Measurements from ENCODE around the gene TBCA.

TBCA gene, protein sequence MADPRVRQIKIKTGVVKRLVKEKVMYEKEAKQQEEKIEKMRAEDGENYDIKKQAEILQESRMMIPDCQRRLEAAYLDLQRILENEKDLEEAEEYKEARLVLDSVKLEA

GRCh38 chr5:77775790-77776553 lies at the start of gene TBCA:
TBCA (minus strand) TSS chr5:77776339; CDS start chr5:77776257, 82 bp downstream.
- peak; percentile 87 for DNase-seq

- DNase-seq, result no peak
These were observed 48.8 kb upstream of the TBCA start for GRCh38 chr5:77824981-77825380.

DNA sequence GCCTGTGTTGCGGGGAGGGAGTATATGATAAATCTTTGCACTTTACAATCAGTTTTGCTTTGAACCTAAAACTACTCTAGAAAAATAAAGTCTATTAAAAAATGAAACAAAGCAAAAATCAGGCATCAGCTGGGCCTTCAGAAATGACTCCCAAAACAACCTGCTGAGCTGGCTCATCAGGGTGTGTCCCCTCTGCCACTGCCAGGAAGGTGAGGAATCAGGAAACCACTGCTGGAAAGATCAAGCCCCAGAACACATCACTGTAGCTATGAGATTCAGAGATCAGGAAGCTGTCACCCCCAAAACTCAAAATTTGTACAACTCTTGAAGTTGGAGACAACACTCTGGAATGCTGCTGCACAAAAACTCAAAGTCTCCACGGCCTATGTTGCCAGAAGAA lies 40.5 kb upstream of the TBCA start:
- DNase-seq, result no peak

GRCh38 chr5:77812926-77813589 lies 36.9 kb upstream of the TBCA start:
- DNase-seq, result no peak

DNA sequence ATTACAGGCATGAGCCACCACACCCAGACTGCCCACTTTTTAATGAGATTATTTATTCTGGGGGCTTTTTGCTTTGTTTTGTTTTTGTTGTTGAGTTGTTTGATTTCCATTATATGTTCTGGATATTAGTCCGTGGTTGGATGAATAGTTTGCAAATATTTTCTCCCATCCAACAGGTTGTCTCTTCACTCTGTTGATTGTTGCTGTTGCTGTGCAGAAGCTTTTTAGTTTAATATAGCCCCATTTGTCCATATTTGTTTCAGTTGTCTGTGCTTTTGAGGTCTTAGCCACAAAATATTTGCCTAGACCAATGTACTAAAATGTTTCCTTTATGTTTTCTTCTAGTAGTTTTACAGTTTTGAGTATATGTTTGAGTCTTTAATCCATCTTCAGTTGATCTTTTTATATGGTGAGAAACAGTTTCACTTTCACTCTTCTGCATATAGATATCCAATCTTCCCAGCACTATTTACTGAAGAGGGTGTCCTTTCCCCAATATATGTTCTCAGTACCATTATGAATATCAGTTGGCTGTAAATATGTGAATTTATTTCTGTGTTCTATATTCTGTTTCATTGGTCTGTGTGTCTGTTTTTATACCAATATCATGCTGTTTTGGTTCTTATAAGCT lies 30.2 kb upstream of the TBCA start:
- no peak for DNase-seq

GRCh38 chr5:77798456-77798855 lies 22.3 kb upstream of the TBCA start:
- no peak for DNase-seq

DNA sequence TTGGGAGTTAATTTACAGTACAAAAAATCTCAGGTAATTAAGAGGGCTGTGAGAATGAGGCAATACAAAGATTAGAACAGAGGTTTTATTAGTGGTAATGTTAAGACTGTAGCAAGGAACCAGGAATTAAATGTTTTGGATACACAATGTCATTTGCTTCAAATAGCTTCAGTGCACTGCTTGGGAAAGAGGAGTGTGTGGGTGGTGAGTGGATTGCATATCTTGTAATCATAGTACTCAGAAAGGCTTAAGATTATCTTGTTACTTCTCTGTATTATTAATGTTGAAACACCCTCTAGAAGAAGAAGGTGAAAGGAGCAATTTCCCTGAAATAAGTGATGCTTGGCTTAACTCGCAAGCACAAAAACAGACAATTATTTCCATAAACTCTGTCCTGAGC lies 21.0 kb upstream of the TBCA start:
- DNase-seq, result no peak

GRCh38 chr5:77795846-77796245 lies 19.7 kb upstream of the TBCA start:
- no peak for DNase-seq

- no peak for DNase-seq
These were observed 19.1 kb upstream of the TBCA start for GRCh38 chr5:77795268-77795667.

- DNase-seq, result no peak
These were observed 15.8 kb upstream of the TBCA start for GRCh38 chr5:77791926-77792325.

DNA sequence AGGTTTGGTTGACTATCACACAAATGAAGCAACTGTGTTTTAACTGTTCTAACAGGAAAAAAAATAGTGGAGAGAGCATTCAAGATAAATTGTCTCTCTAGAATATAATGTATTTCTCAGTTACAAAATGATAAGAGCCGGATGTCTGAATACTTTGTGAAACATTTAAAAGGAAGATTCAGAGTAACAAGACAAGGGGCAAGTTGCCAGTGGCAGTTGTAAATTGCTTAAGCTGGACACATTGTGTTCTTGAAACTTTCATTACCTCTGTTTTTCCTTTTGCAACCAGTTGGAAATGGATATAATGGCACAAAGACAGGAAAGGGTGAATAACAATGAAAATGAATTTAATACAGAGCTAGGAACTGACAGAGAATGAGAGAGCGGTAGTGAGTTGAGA lies 15.2 kb upstream of the TBCA start:
- DNase-seq, result no peak

GRCh38 chr5:77785229-77785628 lies 9.1 kb upstream of the TBCA start:
- no peak for DNase-seq

DNA sequence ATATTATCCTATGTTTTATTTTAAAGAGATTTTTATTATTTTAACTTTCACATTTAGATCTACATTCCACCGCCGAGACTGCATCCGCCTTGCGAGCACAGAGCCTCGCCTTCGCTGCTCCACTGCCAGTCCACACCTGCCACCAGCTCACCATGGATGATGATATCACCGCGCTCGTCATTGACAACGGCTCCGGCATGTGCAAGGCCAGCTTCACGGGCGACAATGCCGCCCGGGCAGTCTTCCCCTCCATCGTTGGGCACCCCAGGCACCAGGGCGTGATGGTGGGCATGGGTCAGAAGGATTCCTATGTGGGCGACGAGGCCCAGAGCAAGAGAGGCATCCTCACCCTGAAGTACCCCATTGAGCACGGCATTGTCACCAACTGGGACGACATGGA lies 8.6 kb upstream of the TBCA start:
- no peak for DNase-seq

- DNase-seq, result no peak
These were observed 4.9 kb upstream of the TBCA start for GRCh38 chr5:77781076-77781475.

- DNase-seq, result no peak
These were observed 2.8 kb upstream of the TBCA start for GRCh38 chr5:77778881-77779438.

- no peak for DNase-seq
These were observed 2.3 kb upstream of the TBCA start for GRCh38 chr5:77778398-77778797.

DNA sequence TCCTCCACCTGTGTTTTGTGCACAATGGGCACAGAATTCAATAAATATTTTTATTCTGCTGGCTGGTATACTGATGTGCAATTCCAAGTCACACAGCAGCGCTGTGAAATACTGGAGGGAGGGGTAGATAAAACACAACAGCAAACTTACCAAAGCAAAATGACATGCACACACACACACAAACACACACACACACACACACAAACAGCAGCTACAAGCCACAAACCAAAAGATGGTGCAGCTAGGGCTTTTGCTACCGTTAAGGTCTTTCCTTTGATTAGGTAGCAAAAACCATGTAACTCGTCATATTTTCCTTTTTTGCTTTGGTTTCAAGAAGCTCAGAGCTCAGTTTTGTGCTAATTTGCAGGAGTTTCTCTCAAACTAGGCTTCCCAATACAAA lies 1.8 kb upstream of the TBCA start:
- DNase-seq, result no peak

DNA sequence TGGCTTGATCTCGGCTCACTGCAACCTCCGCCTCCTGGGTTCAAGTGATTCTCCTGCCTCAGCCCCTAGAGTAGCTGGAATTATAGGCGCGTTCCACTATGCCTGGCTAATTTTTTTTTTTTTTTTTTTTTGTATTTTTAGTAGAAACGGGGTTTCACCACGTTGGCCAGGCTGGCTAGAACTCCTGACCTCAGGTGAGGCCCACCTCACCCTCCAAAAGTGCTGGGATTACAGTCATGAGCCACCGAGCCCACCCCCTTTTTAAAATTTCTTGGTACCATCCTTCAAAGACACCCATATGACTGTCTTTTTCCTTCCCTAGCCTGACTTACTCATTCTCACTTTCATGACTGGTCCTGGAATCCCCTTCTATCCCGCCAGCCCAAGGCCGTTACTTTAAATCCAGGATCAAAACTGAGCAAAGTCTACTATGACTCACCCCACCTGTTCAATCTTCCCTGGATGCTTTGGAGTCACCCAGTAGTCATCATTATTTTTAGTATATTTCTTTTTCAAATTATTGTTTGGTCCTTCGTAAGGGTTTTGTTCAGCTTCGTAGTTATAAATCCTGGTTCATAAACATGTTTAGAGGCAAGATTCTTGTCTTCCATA lies 1.2 kb upstream of the TBCA start:
- no peak for DNase-seq

- DNase-seq, result no peak
These were observed 541 bp upstream of the TBCA start for GRCh38 chr5:77776554-77777206.

- no peak for DNase-seq
These were observed 954 bp downstream of the TBCA start for GRCh38 chr5:77774981-77775789.

DNA sequence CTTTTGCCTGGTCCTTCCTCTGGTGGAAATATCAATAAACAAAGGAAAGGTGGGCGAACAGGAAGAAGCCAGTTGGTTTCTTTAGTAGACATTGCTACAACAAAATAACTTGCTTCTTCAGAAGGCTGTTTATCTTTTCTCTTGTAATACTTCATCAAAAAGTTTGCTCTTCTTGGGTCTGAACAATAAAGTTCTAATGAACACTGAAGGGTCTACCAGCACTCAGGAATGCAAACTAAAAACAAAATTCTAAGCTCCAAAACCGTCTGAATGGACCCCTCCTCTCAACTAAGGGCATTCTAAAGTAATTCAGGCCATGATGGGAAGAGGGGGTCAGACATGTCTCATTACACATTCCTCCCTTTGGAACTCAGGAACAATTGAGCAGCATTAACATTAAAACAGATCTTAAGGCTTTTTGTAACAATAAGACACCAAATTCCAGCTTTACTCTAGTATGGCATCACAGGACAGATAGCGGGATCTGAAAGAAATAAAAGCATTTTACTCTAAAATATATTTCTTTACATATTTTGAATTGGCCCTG lies 2.3 kb downstream of the TBCA start:
- DNase-seq, result no peak
